SK-N-SH (cell line): ENCODE results near the gene PCNX3. TPM values are rescaled to one million over a fixed set of nuclear protein-coding genes. Genes with fewer than 3 reads are reported as not detected.

ENCODE experiments used
- CTCF ChIA-PET: fragments of 300-600, 350-600 bp; formaldehyde crosslinking; extraction: SDS; loops from one replicate; lab custom pipeline; 2021; lab: Yijun Ruan, JAX
- POLR2A ChIA-PET: fragments of 350-600 bp; sonication (Branson Sonifier 250); formaldehyde crosslinking; extraction: SDS; loops from one replicate; lab custom pipeline; 2020; ENCODE audit warnings: antibody characterized with exemption, inconsistent platforms; lab: Yijun Ruan, JAX
- DNase-seq: peaks from one replicate; pipeline ENCODE4 v3.0.0; 2012
- H2AFZ ChIP-seq: fragments of 200-600 bp; sonication (generic); 2 replicates; pipeline ENCODE4 v1.8.1; 2016; ENCODE audit warnings: antibody characterized with exemption, mild to moderate bottlenecking, low read depth
- H3F3A ChIP-seq: fragments of 200-600 bp; sonication (generic); replicated peaks from 2 replicates; pipeline ENCODE3; 2016; ENCODE audit warnings: antibody characterized with exemption, mild to moderate bottlenecking; ENCODE audit not compliant: insufficient read depth
- H3K27ac ChIP-seq, 2 experiments: fragments of 200-500 bp in 1 of 2; fragments of 200-600 bp in 1 of 2; sonication (Bioruptor generic) in 1 of 2; sonication (generic), shearing (Covaris generic) in 1 of 2; 2 replicates each; pipeline versions ENCODE4 v1.5.1 to v1.6.1; 2014 to 2016; ENCODE audit warnings: low read depth in 2 of 2, inconsistent platforms in 1 of 2, low read length in 1 of 2, mild to moderate bottlenecking in 1 of 2, mixed read lengths in 1 of 2
- H3K27me3 ChIP-seq: fragments of 200-600 bp; sonication (generic), shearing (Covaris generic); 2 replicates; pipeline ENCODE4 v1.6.1; 2016; ENCODE audit warnings: mixed run types; ENCODE audit not compliant: insufficient read depth
- H3K36me3 ChIP-seq, 2 experiments: fragments of 200-500 bp in 1 of 2; fragments of 200-600 bp in 1 of 2; sonication (Bioruptor generic) in 1 of 2; sonication (generic) in 1 of 2; replicated peaks in 1 of 2; 2 replicates each; pipeline versions ENCODE3 to v1.5.1; 2014 to 2016; ENCODE audit warnings: low read length in 1 of 2, mild to moderate bottlenecking in 1 of 2; ENCODE audit not compliant: insufficient read depth in 2 of 2, control insufficient read depth in 1 of 2
- H3K4me1 ChIP-seq, 2 experiments: fragments of 200-500 bp in 1 of 2; fragments of 200-600 bp in 1 of 2; sonication (Bioruptor generic) in 1 of 2; sonication (generic), shearing (Covaris generic) in 1 of 2; 2 replicates each; pipeline versions ENCODE4 v1.5.1 to v1.6.1; 2014 to 2016; ENCODE audit warnings: low read depth in 1 of 2, low read length in 1 of 2, mixed run types in 1 of 2; ENCODE audit not compliant: insufficient read depth in 2 of 2, control insufficient read depth in 1 of 2
- H3K4me2 ChIP-seq: fragments of 200-600 bp; sonication (generic), shearing (Covaris generic); 2 replicates; pipeline ENCODE4 v1.6.1; 2017; ENCODE audit warnings: mixed run types
- H3K4me3 ChIP-seq, 2 experiments: fragments of 200-500 bp in 1 of 2; fragments of 200-600 bp in 1 of 2; sonication (Bioruptor generic) in 1 of 2; sonication (generic), shearing (Covaris generic) in 1 of 2; 2 replicates each; pipeline versions ENCODE4 v1.5.1 to v1.8.1; 2014 to 2016; ENCODE audit warnings: low read depth in 2 of 2, inconsistent platforms in 1 of 2, low read length in 1 of 2, mild to moderate bottlenecking in 1 of 2, mixed read lengths in 1 of 2, moderate library complexity in 1 of 2
- H3K79me2 ChIP-seq: fragments of 200-600 bp; sonication (generic); 2 replicates; pipeline ENCODE4 v1.8.1; 2017; ENCODE audit warnings: mild to moderate bottlenecking; ENCODE audit not compliant: insufficient read depth
- H3K9ac ChIP-seq: fragments of 200-600 bp; sonication (generic); 2 replicates; pipeline ENCODE4 v1.6.1; 2017; ENCODE audit warnings: mixed run types
- H3K9me2 ChIP-seq: fragments of 200-600 bp; sonication (generic); 2 replicates; pipeline ENCODE4 v1.6.1; 2017; ENCODE audit warnings: mixed run types
- H3K9me3 ChIP-seq: fragments of 200-600 bp; sonication (generic); 2 replicates; pipeline ENCODE4 v1.6.1; 2017; ENCODE audit warnings: mixed run types, mild to moderate bottlenecking, moderate library complexity
- H4K20me1 ChIP-seq: fragments of 200-600 bp; sonication (generic); 2 replicates; pipeline ENCODE4 v1.6.1; 2017; ENCODE audit warnings: mild to moderate bottlenecking, mixed run types; ENCODE audit not compliant: insufficient read depth
- CHD2 ChIP-seq: fragments of 150-350 bp; IDR thresholded peaks from 2 replicates; pipeline ENCODE4 v1.6.1; 2018; ENCODE audit warnings: low read length; ENCODE audit not compliant: partially characterized antibody
- ELF1 ChIP-seq: IDR thresholded peaks from 2 replicates; pipeline ENCODE4 v1.4.0; 2012
- EZH2phosphoT487 ChIP-seq: fragments of 200-600 bp; sonication (generic); IDR thresholded peaks from 2 replicates; pipeline ENCODE4 v1.6.1; 2017; ENCODE audit warnings: low read depth, mixed run types, mild to moderate bottlenecking, antibody characterized with exemption, moderate library complexity, borderline replicate concordance
- FOSL2 ChIP-seq: IDR thresholded peaks from 2 replicates; pipeline ENCODE4 v1.4.0; 2012; ENCODE audit warnings: low read depth, mild to moderate bottlenecking, moderate library complexity, borderline replicate concordance
- FOXM1 ChIP-seq: IDR thresholded peaks from 2 replicates; pipeline ENCODE4 v1.4.0; 2012; ENCODE audit warnings: low read depth, mild to moderate bottlenecking
- GABPA ChIP-seq: IDR thresholded peaks from 2 replicates; pipeline ENCODE4 v1.4.0; 2012; ENCODE audit warnings: low read depth, mild to moderate bottlenecking
- MEF2A ChIP-seq: IDR thresholded peaks from 2 replicates; pipeline ENCODE4 v1.4.0; 2012; ENCODE audit warnings: low read depth, borderline replicate concordance
- MXI1 ChIP-seq: IDR thresholded peaks from 2 replicates; pipeline ENCODE4 v1.6.1; 2012; ENCODE audit warnings: mild to moderate bottlenecking, low read depth, low read length, improper control_type of control experiment
- NFIC ChIP-seq: IDR thresholded peaks from 2 replicates; pipeline ENCODE4 v1.4.0; 2012; ENCODE audit warnings: borderline replicate concordance
- NRF1 ChIP-seq: IDR thresholded peaks from 2 replicates; pipeline ENCODE4 v1.6.1; 2012; ENCODE audit warnings: low read depth, mild to moderate bottlenecking, low read length
- POLR2AphosphoS5 ChIP-seq: IDR thresholded peaks from 2 replicates; pipeline ENCODE4 v1.6.1; 2012; ENCODE audit warnings: low read depth, low read length
- RAD21 ChIP-seq: IDR thresholded peaks from 2 replicates; pipeline ENCODE4 v1.6.1; 2012; ENCODE audit warnings: mild to moderate bottlenecking, low read length
- RCOR1 ChIP-seq: fragments of 150-350 bp; IDR thresholded peaks from 2 replicates; pipeline ENCODE4 v1.6.1; 2017; ENCODE audit warnings: antibody characterized with exemption, low read length
- RXRA ChIP-seq: IDR thresholded peaks from 2 replicates; pipeline ENCODE4 v1.4.0; 2012; ENCODE audit warnings: low read depth, mild to moderate bottlenecking, borderline replicate concordance
- SIN3A ChIP-seq: IDR thresholded peaks from 2 replicates; pipeline ENCODE4 v1.6.1; 2012; ENCODE audit warnings: low read depth, mild to moderate bottlenecking, low read length, moderate library complexity, borderline replicate concordance
- SMC3 ChIP-seq: IDR thresholded peaks from 2 replicates; pipeline ENCODE4 v1.6.1; 2012; ENCODE audit warnings: low read depth, low read length, improper control_type of control experiment
- TAF1 ChIP-seq: IDR thresholded peaks from 2 replicates; pipeline ENCODE4 v1.6.1; 2012; ENCODE audit warnings: low read depth, mild to moderate bottlenecking, low read length, moderate library complexity, borderline replicate concordance
- TCF12 ChIP-seq: IDR thresholded peaks from 2 replicates; pipeline ENCODE4 v1.4.0; 2012
- YY1 ChIP-seq: IDR thresholded peaks from 2 replicates; pipeline ENCODE4 v1.4.0; 2012; ENCODE audit warnings: low read depth, mild to moderate bottlenecking
- WGBS: methylation state at CpG from one replicate; pipeline ENCODE4 v1.1.6; 2017; ENCODE audit warnings: low lambda C conversion rate; 5-methylcytosine and 5-hydroxymethylcytosine counted together
- polyA plus RNA-seq, 3 experiments: library from polyadenylated mRNA; depleted of rRNA; stranded (reverse); fragments of >200 nt; gene quantifications; 2 replicates each; pipeline ENCODE4 v1.2.3, GENCODE V29; 2012
- TF ChIP-seq, protein P1 (sequence below): IDR thresholded peaks from 2 replicates; pipeline ENCODE4 v1.6.1; 2012; ENCODE audit warnings: mild to moderate bottlenecking, low read depth, low read length, moderate library complexity
- TF ChIP-seq, protein P2 (sequence below): fragments of 200-600 bp; sonication (generic); IDR thresholded peaks from 2 replicates; pipeline ENCODE4 v1.6.1; 2017; ENCODE audit warnings: antibody characterized with exemption, mild to moderate bottlenecking, moderate library complexity
- TF ChIP-seq, protein P3 (sequence below): IDR thresholded peaks from 2 replicates; pipeline ENCODE4; 2012
- TF ChIP-seq, protein P4 (sequence below): IDR thresholded peaks from 2 replicates; pipeline ENCODE4 v1.4.0; 2012; ENCODE audit warnings: low read depth

The PCNX3 gene
- polyA plus RNA-seq, 1 of the 3 experiments (the other 2 are of a cell fraction), result 33.7 TPM

DNA sequence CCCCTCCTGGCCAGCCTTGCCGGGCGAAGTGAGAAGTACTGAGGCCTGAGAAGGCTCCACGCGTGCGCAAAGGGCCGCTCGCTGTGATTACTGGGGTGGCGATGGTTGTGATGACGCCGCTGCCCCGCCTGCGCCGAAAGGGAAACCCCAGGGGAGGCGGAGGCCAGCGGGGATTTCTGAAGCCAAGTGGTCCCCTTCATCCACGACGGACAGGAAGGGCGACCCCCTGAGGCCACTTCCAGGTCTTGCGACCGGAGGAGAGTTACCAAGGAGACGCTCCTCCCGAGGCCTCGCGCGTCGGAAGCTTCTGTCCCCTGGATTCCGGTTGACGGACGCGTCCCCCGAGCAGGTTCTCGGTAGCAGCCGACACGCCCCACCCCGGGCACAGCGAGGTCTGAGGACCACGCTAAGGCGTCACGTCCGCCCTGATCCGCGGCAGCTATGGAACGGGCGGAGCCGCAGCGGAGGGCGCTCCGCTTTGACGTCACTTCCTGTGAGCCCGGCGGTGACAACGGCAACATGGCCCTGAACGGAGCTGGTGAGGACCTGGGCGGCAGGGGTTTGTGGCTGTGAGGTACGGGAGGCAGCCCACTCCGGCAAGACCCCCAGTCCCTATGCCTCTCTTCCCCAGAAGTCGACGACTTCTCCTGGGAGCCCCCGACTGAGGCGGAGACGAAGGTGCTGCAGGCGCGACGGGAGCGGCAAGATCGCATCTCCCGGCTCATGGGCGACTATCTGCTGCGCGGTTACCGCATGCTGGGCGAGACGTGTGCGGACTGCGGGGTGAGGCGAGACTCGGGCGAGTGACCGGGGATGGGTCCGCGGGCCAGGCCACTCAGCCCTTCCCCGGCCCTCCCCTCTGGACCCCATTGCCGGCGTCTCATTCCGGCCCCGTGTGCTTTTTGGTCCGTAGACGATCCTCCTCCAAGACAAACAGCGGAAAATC is 45.3 kb upstream of the PCNX3 start, which contains the start of gene ZNRD2:
Gene ZNRD2, plus strand, starts transcription at position 505 of the 946 bp plus-strand sequence. Its CDS starts 15 bp downstream, at position 520.
- Histone ChIP-seq H4K20me1 (peaks cover 14% of the 10 kb centered on the region), H3K79me2 (peaks cover 62% of the 10 kb centered on the region), H3K27me3 (no peaks in the 10 kb centered on the region), H3F3A (peaks cover 39% of the 10 kb centered on the region), H3K4me1 (peaks cover 41 to 47% of the 10 kb centered on the region in 2 experiments; a peak in 3 of 4 replicates), H2AFZ (peak within 1 kb of the TSS; percentile 69; the same call in 1 of the 2 replicates), H3K4me2 (peak within 1 kb of the TSS; percentile 95), H3K9me2 (no peaks in the 10 kb centered on the region), H3K27ac (peak within 1 kb of the TSS; percentile 81 to 97), H3K9ac (peak within 1 kb of the TSS; percentile 77), H3K4me3 (peak within 1 kb of the TSS; percentile 76 to 99), H3K36me3 (peaks cover 8 to 10% of the 10 kb centered on the region in 2 experiments), H3K9me3 (no peaks in the 10 kb centered on the region)
- DNase-seq, result peak; percentile 95
- CTCF ChIA-PET, result interaction anchor here (0.7 to 13.6 kb wide), 15 partner anchors 9 to 255 kb away, joined by 3 to 295 read pairs (median 4); partner anchors contain the start of genes KCNK7 and LTBP3
- TF ChIP-seq TCF12, result peak; percentile 13; the same call in 1 of the 2 replicates
- TF ChIP-seq EZH2phosphoT487, result no peak
- 0 out of 2 replicates have a peak, but pooled peaks have one; percentile 16 for TF ChIP-seq RCOR1
- TF ChIP-seq TAF1, result peak; percentile 76
- TF ChIP-seq SIN3A, result peak; percentile 81; the same call in 1 of the 2 replicates
- TF ChIP-seq RAD21, result peak; percentile 62
- no peak for TF ChIP-seq FOXM1
- peak; percentile 81 for TF ChIP-seq CHD2
- TF ChIP-seq SMC3, result peak; percentile 58
- peak; percentile 73; the same call in 1 of the 2 replicates for TF ChIP-seq ELF1
- TF ChIP-seq, protein P1, sequence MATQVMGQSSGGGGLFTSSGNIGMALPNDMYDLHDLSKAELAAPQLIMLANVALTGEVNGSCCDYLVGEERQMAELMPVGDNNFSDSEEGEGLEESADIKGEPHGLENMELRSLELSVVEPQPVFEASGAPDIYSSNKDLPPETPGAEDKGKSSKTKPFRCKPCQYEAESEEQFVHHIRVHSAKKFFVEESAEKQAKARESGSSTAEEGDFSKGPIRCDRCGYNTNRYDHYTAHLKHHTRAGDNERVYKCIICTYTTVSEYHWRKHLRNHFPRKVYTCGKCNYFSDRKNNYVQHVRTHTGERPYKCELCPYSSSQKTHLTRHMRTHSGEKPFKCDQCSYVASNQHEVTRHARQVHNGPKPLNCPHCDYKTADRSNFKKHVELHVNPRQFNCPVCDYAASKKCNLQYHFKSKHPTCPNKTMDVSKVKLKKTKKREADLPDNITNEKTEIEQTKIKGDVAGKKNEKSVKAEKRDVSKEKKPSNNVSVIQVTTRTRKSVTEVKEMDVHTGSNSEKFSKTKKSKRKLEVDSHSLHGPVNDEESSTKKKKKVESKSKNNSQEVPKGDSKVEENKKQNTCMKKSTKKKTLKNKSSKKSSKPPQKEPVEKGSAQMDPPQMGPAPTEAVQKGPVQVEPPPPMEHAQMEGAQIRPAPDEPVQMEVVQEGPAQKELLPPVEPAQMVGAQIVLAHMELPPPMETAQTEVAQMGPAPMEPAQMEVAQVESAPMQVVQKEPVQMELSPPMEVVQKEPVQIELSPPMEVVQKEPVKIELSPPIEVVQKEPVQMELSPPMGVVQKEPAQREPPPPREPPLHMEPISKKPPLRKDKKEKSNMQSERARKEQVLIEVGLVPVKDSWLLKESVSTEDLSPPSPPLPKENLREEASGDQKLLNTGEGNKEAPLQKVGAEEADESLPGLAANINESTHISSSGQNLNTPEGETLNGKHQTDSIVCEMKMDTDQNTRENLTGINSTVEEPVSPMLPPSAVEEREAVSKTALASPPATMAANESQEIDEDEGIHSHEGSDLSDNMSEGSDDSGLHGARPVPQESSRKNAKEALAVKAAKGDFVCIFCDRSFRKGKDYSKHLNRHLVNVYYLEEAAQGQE, result peak; percentile 20; the same call in 1 of the 2 replicates
- TF ChIP-seq, protein P2, sequence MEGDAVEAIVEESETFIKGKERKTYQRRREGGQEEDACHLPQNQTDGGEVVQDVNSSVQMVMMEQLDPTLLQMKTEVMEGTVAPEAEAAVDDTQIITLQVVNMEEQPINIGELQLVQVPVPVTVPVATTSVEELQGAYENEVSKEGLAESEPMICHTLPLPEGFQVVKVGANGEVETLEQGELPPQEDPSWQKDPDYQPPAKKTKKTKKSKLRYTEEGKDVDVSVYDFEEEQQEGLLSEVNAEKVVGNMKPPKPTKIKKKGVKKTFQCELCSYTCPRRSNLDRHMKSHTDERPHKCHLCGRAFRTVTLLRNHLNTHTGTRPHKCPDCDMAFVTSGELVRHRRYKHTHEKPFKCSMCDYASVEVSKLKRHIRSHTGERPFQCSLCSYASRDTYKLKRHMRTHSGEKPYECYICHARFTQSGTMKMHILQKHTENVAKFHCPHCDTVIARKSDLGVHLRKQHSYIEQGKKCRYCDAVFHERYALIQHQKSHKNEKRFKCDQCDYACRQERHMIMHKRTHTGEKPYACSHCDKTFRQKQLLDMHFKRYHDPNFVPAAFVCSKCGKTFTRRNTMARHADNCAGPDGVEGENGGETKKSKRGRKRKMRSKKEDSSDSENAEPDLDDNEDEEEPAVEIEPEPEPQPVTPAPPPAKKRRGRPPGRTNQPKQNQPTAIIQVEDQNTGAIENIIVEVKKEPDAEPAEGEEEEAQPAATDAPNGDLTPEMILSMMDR, result peak; percentile 65
- no peak for TF ChIP-seq FOSL2
- TF ChIP-seq YY1, result peak; percentile 91
- TF ChIP-seq NRF1, result peak; percentile 83
- TF ChIP-seq, protein P3, sequence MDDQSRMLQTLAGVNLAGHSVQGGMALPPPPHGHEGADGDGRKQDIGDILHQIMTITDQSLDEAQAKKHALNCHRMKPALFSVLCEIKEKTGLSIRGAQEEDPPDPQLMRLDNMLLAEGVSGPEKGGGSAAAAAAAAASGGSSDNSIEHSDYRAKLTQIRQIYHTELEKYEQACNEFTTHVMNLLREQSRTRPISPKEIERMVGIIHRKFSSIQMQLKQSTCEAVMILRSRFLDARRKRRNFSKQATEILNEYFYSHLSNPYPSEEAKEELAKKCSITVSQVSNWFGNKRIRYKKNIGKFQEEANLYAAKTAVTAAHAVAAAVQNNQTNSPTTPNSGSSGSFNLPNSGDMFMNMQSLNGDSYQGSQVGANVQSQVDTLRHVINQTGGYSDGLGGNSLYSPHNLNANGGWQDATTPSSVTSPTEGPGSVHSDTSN, result peak; percentile 76
- TF ChIP-seq MXI1, result peak; percentile 95
- TF ChIP-seq GABPA, result peak; percentile 95
- peak; percentile 31; the same call in 1 of the 2 replicates for TF ChIP-seq NFIC
- peak; percentile 60 for TF ChIP-seq POLR2AphosphoS5
- no peak for TF ChIP-seq MEF2A
- TF ChIP-seq RXRA, result no peak; the same call in 1 of the 2 replicates
- TF ChIP-seq, protein P4, sequence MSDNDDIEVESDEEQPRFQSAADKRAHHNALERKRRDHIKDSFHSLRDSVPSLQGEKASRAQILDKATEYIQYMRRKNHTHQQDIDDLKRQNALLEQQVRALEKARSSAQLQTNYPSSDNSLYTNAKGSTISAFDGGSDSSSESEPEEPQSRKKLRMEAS, result peak; percentile 84
- POLR2A ChIA-PET, result interaction anchor here (0.9 to 1.7 kb wide), 7 partner anchors 10 to 146 kb away, joined by 3 to 12 read pairs (median 4); partner anchors contain the start of gene MALAT1
- 0% methylated on average over 23 of the region's 89 CpGs for WGBS
